Cardiac septum (tissue), 1 donor: ENCODE results near the gene PRCC. TPM values are rescaled to one million over a fixed set of nuclear protein-coding genes. Genes with fewer than 3 reads are reported as not detected.
"Not testable (repeated sequence)": the region's sequence is repeated elsewhere in the genome, so short reads cannot be mapped to it uniquely, and the experiment has no call there.

ENCODE experiments used
- DNase-seq: peaks from one replicate; pipeline ENCODE4 v3.0.0-alpha.2; 2020; ENCODE audit warnings: low spot score
- intact Hi-C: fragments of 100-400 bp; cut with DNase I; formaldehyde crosslinking; loops from one replicate; pipeline ENCODE4 v1.14.0; 2022
- total RNA-seq: library from RNA; stranded (reverse); fragmentation: NEBNext Ultra II Directional; extraction: Animal tissue kit (Norgen Biotek cat#: 25700); gene quantifications from one replicate; pipeline ENCODE4 v1.2.1, GENCODE V29; 2021
- donor health status: DM: no; HTN: no; CAD: no.

Gene PRCC
- total RNA-seq, 1 donor from 2014 or later = 44.5 TPM

DNA sequence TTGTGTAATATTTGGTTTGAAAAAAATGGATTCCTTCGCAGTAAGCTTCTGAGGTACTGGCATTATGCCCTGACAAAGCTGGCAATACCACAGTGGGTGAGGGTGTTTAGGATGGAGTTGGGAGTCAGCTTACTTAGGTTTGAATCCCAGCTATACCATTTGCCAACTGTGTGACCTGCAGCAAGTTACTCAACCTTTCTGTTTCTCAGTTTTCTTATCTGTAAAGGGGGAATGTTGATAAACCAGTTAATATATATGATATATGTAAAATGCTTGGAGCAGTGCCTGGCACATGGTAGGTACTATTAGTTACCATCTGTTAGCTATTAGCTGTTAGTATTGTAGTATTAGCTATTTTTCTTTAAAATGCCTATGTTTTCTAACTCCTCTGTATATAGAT, 11.0 kb upstream of the PRCC start:
- DNase-seq = no peak
- intact Hi-C loops = no loop called here

DNA sequence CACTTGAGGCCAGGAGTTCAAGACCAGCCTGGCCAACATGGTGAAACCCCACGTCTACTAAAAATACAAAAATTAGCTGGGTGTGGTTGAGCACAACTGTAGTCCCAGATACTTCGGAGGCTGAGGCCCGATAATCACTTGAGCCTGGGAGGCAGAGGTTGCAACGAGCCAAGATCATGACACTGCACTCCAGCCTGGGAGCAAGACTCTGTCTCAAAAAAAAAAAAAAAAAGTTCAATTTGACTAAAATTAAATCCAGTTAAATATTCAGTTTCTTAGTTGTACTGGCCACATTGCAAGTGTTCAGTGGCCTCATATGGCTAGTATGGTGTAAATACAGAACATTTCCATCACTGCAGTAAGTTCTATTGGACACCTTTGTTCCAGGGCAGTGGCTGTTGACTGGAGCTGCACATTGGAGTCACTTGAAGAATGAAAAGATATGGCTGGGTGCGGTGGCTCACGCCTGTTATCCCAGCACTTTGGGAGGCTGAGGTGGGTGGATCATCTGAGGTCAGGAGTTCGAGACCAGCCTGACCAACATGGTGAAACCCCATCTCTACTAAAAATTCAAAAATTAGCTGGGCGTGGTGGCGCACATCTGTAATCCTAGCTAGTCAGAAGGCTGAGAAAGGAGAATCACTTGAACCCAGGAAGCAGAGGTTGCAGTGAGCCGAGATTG, 9.6 kb upstream of the PRCC start:
- intact Hi-C loops, DNase-seq: not testable (repeated sequence)

DNA sequence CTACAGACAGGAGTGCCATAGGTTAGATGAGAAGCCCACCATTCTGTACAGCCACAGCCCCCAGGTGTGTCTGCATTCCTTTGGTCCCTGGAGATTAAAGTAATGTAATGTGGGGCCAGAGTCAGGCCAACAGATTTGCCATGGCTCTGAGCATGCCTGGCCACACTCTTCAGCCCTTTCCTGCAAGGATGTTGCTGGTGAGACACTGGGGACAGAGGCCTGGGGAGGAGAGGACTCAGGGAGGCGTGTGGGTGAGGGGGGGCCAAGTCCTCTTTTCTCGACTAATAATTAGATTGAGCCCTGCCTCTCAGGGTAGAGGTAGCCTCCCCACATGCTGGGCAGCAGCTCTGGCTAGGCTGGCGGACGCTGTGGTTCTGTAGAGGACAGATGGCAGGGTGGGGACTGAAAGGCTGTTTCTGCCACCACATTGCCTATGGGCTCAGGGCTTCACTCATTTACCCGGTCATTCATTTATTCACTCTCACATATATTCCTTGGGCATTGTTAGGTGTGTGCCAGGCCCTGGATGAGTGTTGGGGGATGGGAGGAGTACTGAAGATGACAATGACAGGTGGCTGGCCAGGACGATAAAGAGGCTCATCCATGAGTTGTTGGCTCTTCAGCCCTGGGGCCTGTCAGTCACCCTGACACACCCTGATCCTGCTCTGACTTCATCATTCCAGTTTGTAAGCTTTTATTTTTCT, 7.1 kb upstream of the PRCC start:
- intact Hi-C loops = loop anchor here (10.0 kb wide), 1 partner anchor 285 kb away; the partner anchor contains the start of gene ARHGEF11
- DNase-seq = no peak

DNA sequence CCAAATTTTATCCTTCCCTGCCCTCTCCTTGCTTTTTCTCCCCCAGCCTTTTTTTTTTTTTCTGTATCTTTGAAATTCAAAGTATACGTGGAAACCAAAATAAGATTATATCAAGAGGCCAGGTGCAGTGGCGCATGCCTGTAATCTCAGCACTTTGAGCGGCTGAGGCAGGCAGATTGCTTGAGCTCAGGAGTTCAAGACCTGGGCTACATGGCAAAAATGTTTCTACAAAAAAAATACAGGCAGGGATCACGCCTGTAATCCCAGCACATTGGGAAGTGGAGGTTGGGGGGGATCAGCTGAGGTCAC, 6.6 kb upstream of the PRCC start:
- intact Hi-C loops = loop anchor here (10.0 kb wide), 1 partner anchor 284 kb away; the partner anchor contains the start of gene ARHGEF11
- DNase-seq = no peak

DNA sequence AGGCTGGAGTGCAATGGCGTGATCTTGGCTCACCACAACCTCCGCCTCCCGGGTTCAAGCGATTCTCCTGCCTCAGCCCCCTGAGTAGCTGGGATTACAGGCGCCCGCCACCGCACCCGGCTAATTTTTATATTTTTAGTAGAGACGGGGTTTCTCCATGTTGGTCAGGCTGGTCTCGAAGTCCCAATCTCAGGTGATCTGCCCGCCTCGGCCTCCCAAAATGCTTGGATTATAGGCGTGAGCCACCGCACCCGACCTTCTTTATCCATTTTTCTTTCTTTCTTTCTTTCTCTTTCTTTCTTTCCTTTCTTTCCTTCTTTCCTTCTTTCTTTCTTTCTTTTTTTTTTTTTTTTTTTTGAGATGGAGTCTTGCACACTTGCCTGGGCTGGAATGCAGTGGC, 2.2 kb upstream of the PRCC start:
- intact Hi-C loops = loop anchor here (5.0 to 10.0 kb wide), 2 partner anchors 38 to 280 kb away; partner anchors contain the start of genes ARHGEF11, ISG20L2 and METTL25B
- DNase-seq = not testable (repeated sequence)

DNA sequence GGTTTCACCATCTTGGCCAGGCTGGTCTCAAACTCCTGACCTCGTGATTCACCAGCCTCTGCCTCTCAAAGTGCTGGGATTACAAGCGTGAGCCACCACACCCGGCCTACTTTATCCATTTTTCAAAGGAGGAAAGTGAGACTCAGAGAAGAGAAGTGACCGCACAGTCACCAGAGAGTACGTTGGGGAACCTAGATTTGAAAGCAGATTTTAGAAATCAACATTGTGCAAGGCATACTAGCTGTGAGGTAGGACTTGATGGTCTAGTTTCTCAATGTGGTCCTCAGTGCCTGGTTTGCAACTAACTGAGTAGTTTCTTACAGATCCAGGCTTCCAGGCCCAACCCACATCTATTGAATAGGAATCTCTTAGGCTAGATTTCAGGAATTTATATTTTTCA, 1.7 kb upstream of the PRCC start:
- intact Hi-C loops = loop anchor here (1.0 to 10.0 kb wide), 3 partner anchors 13 to 279 kb away; partner anchors contain the start of genes ARHGEF11, ISG20L2 and METTL25B
- no peak for DNase-seq

DNA sequence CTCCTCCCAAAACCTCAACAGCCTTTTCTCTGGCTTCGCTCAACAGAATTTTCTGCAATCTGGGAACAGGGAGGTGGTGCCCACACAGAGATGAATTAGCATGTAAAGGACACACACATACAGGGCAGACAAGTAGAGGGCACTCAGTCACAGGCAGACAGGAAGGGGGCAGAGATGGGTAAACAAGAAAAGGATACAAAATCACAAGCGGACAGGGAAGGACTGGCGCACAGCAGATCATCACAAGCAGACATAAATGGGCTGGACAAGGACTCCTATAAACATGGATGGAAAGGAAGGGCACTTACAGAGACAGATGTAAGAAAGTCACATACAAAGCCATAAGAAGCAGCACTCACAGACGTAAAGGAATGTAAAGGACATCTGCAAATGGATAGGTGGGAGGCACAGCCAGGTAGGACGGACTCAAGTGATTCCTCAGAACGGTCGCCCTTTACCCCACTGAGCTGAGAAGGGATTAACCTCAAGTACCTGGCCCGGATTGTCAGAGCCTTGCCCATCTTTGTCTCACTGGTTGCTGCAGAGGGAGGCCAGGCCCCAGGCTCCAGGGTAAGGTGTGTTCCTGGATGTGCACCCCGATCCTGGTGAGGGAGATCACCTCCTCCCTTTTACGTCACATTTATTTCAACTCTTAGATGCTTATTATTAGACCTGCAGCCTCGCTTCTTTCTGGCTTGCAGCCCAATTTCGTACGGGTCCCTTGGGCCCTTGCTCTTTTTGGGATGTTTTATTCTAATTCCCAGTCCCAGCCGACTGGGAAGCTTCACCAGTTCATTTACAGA, 836 bp upstream of the PRCC start:
- no peak for DNase-seq
- intact Hi-C loops = loop anchor here (1.0 to 10.0 kb wide), 4 partner anchors 14 to 278 kb away; partner anchors contain the start of genes ARHGEF11, ISG20L2, METTL25B and MRPL24

DNA sequence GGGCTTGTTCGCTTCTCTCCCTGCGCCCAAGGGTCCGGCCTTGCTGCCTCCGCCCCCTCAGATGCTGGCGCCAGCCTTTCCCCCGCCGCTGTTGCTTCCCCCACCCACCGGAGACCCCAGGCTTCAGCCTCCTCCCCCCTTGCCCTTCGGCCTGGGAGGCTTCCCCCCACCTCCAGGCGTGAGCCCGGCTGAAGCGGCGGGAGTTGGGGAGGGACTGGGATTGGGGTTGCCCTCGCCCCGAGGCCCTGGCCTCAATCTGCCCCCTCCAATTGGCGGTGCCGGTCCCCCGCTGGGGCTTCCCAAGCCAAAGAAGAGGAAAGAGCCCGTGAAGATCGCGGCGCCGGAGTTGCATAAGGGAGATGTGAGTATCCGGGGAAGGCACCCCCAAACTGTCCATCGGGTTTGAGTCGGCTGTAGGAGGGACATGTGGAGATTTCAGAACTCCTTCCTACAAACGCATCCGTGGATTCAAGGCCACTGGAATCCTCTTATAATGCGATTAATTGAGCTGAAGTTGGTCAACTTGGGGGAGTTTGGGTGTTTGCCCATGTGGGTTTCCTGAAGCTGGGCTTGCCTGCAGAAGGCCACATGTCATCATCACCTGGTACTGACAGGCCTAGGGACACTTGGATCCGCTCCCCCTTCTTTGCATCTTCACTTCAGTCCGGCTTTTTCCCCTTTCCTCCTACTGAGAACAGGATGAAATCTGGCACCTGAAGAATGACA, 707 bp downstream of the PRCC start:
- DNase-seq = no peak
- intact Hi-C loops = loop anchor here (1.0 to 10.0 kb wide), 3 partner anchors 27 to 277 kb away; partner anchors contain the start of genes ARHGEF11, ISG20L2, METTL25B and MRPL24

DNA sequence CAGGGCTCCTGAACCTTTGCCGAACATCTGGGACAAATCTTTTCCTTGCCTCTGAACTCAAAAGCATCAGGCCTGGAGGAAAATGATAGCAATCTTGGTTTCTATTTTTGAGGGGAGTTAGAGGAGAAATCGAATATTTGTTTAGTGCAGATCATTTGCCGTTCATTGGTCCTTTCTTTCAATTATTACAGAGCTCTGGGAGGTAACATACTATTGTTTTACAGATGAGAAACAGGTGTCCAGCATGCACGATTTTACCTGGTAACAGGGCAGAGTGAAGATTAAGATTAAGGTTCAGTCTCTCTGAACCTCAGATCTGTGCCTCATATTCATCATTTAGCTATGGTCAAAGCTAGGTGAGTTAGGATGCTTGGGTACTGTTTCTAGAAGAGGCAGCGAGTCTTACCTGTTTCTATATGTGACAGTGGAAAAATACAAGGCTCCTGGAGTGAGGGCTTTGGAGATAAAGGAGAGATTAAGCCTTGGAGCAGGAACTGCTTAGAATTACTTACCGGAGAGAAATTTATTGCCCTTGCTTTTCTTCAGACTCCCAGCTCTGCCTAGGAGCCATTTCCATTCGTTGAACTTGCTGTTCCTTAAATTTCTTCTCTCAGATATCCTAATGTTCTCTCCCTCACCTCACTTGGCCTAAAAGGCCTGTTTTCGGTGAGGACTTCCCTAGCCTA, 1.4 kb downstream of the PRCC start:
- intact Hi-C loops = loop anchor here (5.0 to 10.0 kb wide), 2 partner anchors 41 to 276 kb away; partner anchors contain the start of genes ARHGEF11, ISG20L2 and METTL25B
- no peak for DNase-seq

DNA sequence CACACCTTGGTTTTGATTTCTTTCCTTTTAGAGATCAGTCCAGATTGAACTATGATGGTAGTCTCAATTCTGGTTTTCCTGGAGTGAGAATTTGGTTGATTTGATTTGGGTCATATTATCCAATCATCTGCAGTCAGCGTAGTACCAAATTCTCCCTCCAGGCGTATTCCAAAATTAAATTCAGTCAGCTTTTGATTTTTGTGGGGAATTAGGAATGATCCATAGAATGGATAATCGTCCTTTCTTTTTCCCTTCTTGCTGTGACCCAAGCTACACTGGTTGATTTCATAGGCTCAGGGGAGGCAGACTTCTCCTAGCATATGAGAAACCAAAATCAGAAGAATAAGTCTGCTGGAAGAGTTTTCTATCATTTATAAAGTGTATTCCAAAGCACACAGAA, 4.9 kb downstream of the PRCC start:
- DNase-seq = no peak
- intact Hi-C loops = no loop called here

DNA sequence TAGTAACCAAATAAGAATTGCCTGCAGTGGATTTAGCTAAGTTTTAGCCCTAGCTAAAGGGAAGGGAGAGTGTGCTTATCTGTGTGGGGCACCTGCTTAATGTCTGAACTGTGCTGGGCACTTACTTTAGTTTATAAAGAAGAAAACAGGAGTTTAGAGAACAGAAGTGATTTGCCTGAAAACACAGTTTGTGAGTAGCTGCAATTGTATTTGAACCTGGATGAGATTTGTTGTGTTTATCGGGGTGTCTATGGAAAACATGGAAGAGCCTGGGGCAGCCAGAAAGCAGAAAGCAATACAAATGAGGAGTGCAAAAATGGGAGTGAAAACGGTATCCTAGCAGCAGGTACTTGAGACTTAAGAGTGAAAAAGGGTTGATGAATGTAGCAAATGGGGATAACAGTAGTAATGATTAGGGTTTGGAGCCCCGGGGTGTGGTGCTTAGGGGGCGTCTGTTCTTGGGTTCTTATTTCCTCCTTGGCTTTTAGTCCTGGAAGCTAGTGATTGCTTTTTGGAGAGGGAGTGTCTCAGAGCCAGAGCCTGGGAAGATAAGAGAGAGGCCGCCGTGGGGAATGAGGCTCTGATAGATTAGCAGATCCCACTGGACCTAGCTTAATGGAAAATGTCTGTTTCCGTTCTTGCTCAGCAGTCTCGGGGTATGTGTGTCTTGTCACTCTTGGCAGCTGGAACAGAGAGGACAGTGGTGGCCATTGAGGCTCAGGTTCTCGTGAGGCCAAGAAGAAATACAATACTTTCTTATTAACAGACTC, 5.6 kb downstream of the PRCC start:
- no peak for DNase-seq
- intact Hi-C loops = no loop called here

DNA sequence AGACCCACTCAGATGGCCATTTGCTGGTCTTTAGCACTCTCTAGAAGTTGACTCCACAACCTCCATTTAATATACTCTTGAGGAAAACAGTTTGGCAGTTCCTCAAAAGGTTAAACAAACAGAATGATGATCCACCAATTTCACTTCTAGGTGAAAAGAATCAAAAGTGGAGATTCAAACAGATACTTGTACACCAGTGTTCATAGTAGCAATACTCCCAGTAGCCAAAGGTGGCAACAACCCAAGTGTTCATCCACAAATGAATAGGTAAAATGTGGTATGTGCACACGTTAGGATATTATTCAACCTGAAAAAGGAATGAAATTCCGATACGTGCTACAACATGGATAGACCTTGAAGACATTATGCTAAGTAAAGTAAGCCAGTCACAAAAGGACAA, 6.3 kb downstream of the PRCC start:
- intact Hi-C loops = no loop called here
- no peak for DNase-seq

DNA sequence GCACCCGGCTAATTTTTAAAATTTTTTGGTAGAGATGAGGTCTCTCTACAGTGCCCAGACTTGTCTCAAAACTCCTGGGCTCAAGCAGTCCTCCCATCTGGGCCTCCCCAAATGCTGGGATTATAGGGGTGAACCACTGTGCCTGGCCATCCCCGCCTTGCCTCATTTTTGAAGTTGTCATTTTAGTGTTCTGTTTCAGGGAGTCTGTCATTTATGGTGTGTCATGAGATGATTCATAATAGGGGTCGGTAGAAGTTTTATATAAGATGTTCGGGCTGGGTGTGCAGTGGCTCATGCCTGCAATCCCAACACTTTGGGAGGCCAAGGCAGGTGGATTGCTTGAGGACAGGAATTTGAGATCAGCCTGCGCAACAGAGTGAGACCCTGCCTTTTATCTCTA, 8.5 kb downstream of the PRCC start:
- no peak for DNase-seq

DNA sequence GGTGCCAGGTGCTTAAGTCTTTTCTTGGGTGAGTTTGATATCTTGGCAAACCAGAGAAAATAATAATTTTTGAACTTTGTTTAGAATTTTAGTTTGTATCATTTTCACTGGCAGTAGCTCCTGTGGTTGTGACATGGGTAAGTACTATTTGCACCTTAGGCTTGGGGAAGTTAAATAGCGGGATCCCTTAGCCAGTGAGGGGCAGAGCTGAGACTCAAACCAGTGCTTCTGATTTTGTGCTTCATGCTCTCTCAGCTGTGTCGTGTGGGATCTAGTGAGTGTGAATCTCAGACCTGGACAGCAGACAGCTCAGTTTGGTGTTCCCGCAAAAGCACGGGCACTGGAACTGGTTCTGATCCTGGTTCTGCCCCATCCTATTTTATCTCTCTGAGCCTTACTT, 9.6 kb downstream of the PRCC start:
- no peak for DNase-seq
- intact Hi-C loops = no loop called here

More for the DNA sequence above, 8.5 kb downstream of the PRCC start:
- intact Hi-C loops = no loop called here

DNA sequence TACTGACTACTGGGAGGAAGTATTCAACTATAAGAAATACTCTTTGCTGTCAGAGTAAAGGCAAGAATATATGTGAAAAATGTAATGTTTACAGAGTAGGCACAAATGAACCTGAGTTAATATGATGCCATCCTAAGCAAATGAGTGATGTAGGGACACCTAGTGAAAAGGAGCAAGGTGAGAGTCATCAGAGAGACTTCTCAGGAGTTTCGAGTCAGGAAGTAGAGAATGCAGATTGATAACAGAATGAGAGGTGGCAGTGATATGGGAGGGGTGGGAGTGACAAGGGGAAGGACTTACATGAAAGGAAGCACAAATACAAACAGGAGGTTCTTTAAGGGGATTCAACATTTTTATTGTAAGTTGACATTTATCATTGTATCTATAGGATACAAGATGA, 10.2 kb downstream of the PRCC start:
- DNase-seq = no peak
- intact Hi-C loops = no loop called here

DNA sequence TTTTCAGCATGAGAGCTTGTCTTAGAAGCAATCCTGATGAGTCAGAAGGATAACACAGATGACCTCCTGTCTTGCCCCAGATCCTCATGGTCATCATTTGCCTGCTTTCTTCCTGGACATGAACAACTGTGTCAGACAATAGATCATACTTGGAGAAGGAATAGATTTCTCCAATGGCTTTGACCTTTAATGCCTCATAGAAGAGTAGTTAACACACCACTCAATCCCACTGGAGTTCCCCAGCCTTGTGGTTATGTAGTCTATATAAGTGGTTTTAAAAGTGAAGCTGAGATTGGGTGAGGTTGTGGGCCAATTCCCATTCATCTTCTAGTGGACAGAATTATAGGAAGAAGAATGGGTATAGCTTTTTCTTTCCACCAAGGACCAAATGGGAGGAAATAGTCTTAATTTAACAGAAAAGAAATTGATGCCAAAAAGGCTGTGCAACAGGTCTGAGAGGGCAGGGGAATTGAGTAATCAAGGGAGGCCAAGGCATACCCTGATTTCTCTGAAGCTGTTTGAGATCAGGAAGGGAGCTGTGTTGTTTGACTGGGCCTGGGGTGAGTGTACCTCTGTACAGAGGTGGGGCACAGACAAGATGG, 14.4 kb downstream of the PRCC start:
- intact Hi-C loops = no loop called here
- DNase-seq = no peak

DNA sequence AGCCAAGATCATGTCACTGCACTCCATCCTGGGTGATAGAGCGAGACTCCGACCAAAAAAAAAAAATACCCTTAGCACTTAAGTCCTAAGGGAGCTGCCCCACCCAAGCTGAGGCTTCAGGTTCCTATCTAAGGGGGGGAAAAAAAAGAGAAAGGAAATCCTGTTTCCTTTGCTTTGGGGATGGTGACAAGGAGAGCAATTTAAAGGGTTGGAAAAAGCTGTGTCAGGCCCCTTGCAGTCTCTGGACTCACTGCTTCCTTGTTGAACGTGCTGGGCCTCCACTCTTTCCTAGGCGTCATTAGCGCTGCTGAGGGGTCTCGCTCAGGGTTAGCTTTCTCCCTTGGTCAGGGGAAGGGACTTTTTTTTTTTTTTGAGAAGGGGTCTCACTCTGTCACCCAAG, 18.1 kb downstream of the PRCC start:
- intact Hi-C loops = no loop called here

DNA sequence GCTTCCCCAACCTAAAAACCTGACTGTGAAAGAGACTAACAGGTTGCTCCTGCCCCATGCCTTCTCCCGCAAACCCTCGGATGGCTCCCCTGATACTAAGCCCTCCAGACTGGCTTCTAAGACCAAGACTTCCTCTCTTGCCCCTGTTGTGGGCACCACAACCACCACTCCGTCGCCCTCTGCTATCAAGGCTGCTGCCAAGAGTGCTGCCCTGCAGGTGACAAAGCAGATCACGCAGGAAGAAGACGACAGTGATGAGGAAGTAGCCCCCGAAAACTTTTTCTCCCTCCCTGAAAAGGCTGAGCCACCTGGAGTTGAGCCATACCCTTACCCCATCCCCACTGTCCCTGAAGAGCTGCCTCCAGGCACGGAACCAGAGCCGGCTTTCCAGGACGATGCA, 19.3 kb downstream of the PRCC start:
- no peak for DNase-seq
- intact Hi-C loops = no loop called here

More for the DNA sequence above, 18.1 kb downstream of the PRCC start:
- no peak for DNase-seq
